Smooth muscle cell (in vitro differentiated cells): ENCODE results near the gene ISOC2. TPM values are rescaled to one million over a fixed set of nuclear protein-coding genes. Genes with fewer than 3 reads are reported as not detected.

ENCODE experiments used
- DNase-seq: peaks from one replicate; lab custom pipeline; 2025; ENCODE audit not compliant: unreplicated experiment; lab: John Stamatoyannopoulos, UW
- H2AFZ ChIP-seq: fragments of 200-600 bp; sonication (generic); 2 replicates; pipeline ENCODE4 v1.6.0; 2016; ENCODE audit warnings: antibody characterized with exemption, low read depth, mild to moderate bottlenecking
- H3F3A ChIP-seq: fragments of 200-600 bp; sonication (generic); 2 replicates; pipeline ENCODE4 v1.6.0; 2017; ENCODE audit warnings: antibody characterized with exemption, low read depth
- H3K27ac ChIP-seq: fragments of 200-600 bp; sonication (generic); 2 replicates; pipeline ENCODE4 v1.5.1; 2016; ENCODE audit warnings: low read depth, mild to moderate bottlenecking
- H3K27me3 ChIP-seq: fragments of 200-600 bp; sonication (generic); 2 replicates; pipeline ENCODE4 v1.6.1; 2016; ENCODE audit warnings: low read depth, mild to moderate bottlenecking
- H3K36me3 ChIP-seq: fragments of 200-600 bp; sonication (generic); 2 replicates; pipeline ENCODE4 v1.5.1; 2016; ENCODE audit warnings: low read depth
- H3K4me1 ChIP-seq: fragments of 200-600 bp; sonication (generic); 2 replicates; pipeline ENCODE4 v1.5.1; 2016; ENCODE audit warnings: low read depth
- H3K4me2 ChIP-seq: fragments of 200-600 bp; sonication (generic); 2 replicates; pipeline ENCODE4 v1.6.0; 2016; ENCODE audit warnings: mild to moderate bottlenecking
- H3K4me3 ChIP-seq: fragments of 200-600 bp; sonication (generic); 2 replicates; pipeline ENCODE4 v1.5.1; 2016; ENCODE audit warnings: mild to moderate bottlenecking
- H3K79me2 ChIP-seq: fragments of 200-600 bp; sonication (generic); 2 replicates; pipeline ENCODE4 v1.6.0; 2016; ENCODE audit warnings: low read depth, mild to moderate bottlenecking
- H3K9ac ChIP-seq: fragments of 200-600 bp; sonication (generic); 2 replicates; pipeline ENCODE4 v1.6.0; 2016; ENCODE audit warnings: low read depth
- H3K9me3 ChIP-seq: fragments of 200-600 bp; sonication (generic); replicated peaks from 2 replicates; pipeline ENCODE4 v1.5.1; 2016; ENCODE audit warnings: low read depth
- H4K20me1 ChIP-seq: fragments of 200-600 bp; sonication (generic); 2 replicates; pipeline ENCODE4 v1.6.0; 2016; ENCODE audit warnings: low read depth
- CTCF ChIP-seq: fragments of 200-600 bp; sonication (generic); IDR thresholded peaks from 2 replicates; pipeline ENCODE4 v1.5.1; 2017; ENCODE audit warnings: borderline replicate concordance, mild to moderate bottlenecking, antibody characterized with exemption; ENCODE audit not compliant: insufficient read depth, poor library complexity, severe bottlenecking
- WGBS: methylation state at CpG from one replicate; pipeline ENCODE4 v1.1.7; 2016; ENCODE audit warnings: low lambda C conversion rate; 5-methylcytosine and 5-hydroxymethylcytosine counted together
- polyA plus RNA-seq: library from polyadenylated mRNA; unstranded; fragments of >200 nt; fragmentation: Nextera tagmentation; extraction: Ambion mirVana; gene quantifications from 2 replicates; pipeline ENCODE4 v1.2.1, GENCODE V29; 2016
- total RNA-seq: library from RNA; depleted of rRNA; stranded (reverse); fragments of >200 nt; gene quantifications from 2 replicates; pipeline ENCODE4 v1.2.3, GENCODE V29; 2014

Gene ISOC2
- total and polyA plus RNA-seq, 2 experiments from 2014 or later: 56.5 to 61.4 TPM

GRCh38 chr19:55435020-55435419 is 26.4 kb downstream of the ISOC2 start:
- WGBS: 100% methylated on average over 4 of the region's 4 CpGs
- no peak overlapping the region for H3K4me2 ChIP-seq
- H3K36me3 ChIP-seq: no peaks in the 10 kb centered on the region
- no peaks in the 10 kb centered on the region for H3K9me3 ChIP-seq
- no peaks in the 10 kb centered on the region for H3F3A ChIP-seq
- H3K4me1 ChIP-seq: no peaks in the 10 kb centered on the region
- H3K79me2 ChIP-seq: no peaks in the 10 kb centered on the region
- no peak for DNase-seq
- no peak overlapping the region for H3K9ac ChIP-seq
- no peaks in the 10 kb centered on the region for H4K20me1 ChIP-seq
- H3K27me3 ChIP-seq: peaks cover 21% of the 10 kb centered on the region
- TF ChIP-seq CTCF: no peak
- no peak overlapping the region for H2AFZ ChIP-seq
- H3K27ac ChIP-seq: no peak overlapping the region
- no peak overlapping the region for H3K4me3 ChIP-seq

- Histone ChIP-seq H3F3A (no peaks in the 10 kb centered on the region), H3K4me1 (no peaks in the 10 kb centered on the region), H3K79me2 (no peaks in the 10 kb centered on the region), H4K20me1 (no peaks in the 10 kb centered on the region), H3K4me2 (no peak overlapping the region), H2AFZ (no peak overlapping the region), H3K4me3 (no peak overlapping the region), H3K36me3 (no peaks in the 10 kb centered on the region), H3K27me3 (peaks cover 15% of the 10 kb centered on the region), H3K27ac (no peak overlapping the region), H3K9me3 (no peaks in the 10 kb centered on the region), H3K9ac (no peak overlapping the region)
- no CpG with 5 or more reads among the region's 4 CpGs for WGBS
- no peak for DNase-seq
- no peak for TF ChIP-seq CTCF
Measured at GRCh38 chr19:55434356-55434919, 27.0 kb downstream of the ISOC2 start.

- no peak overlapping the region for H2AFZ ChIP-seq
- H3K9ac ChIP-seq: no peak overlapping the region
- H3K27me3 ChIP-seq: peaks cover 3% of the 10 kb centered on the region
- H3K36me3 ChIP-seq: no peaks in the 10 kb centered on the region
- DNase-seq: no peak
- TF ChIP-seq CTCF: no peak
- H3K4me2 ChIP-seq: no peak overlapping the region
- H3K4me3 ChIP-seq: no peak overlapping the region
- H3K27ac ChIP-seq: no peak overlapping the region
- no peaks in the 10 kb centered on the region for H4K20me1 ChIP-seq
- no peaks in the 10 kb centered on the region for H3F3A ChIP-seq
- no peaks in the 10 kb centered on the region for H3K79me2 ChIP-seq
- no peaks in the 10 kb centered on the region for H3K4me1 ChIP-seq
- 92% methylated on average over 31 of the region's 48 CpGs for WGBS
- no peaks in the 10 kb centered on the region for H3K9me3 ChIP-seq
Measured at GRCh38 chr19:55433292-55433691, 28.1 kb downstream of the ISOC2 start.
